Prostate gland (tissue), 2 donors: ENCODE measurements around the gene DEAF1. TPM values are rescaled to one million over a fixed set of nuclear protein-coding genes. Genes with fewer than 3 reads are reported as not detected.

Experiments used
- DNase-seq: peaks from one replicate; pipeline ENCODE4 v3.0.0-alpha.2; 2019; ENCODE audit warnings: low spot score
- H3K27ac ChIP-seq, 2 donors: fragments of 200-600 bp; sonication (generic); 2 replicates each; pipeline ENCODE4 v1.5.1; 2017 to 2019
- H3K27me3 ChIP-seq: fragments of 200-600 bp; sonication (generic); replicated peaks from 2 replicates; pipeline ENCODE4 v1.5.1; 2019; ENCODE audit not compliant: insufficient read depth
- H3K36me3 ChIP-seq, 2 donors: fragments of 200-600 bp; sonication (generic); 1 replicate in 1 of 2; 2 replicates in 1 of 2; pipeline versions ENCODE4 v1.5.1 to v1.8.1; 2017 to 2019
- H3K4me1 ChIP-seq: fragments of 200-600 bp; sonication (generic); replicated peaks from 2 replicates; pipeline ENCODE4 v1.5.1; 2019
- H3K4me3 ChIP-seq, 2 donors: fragments of 200-600 bp; sonication (generic); 2 replicates each; pipeline ENCODE4 v1.5.1; 2017 to 2019
- H3K9me3 ChIP-seq: fragments of 200-600 bp; sonication (generic); 2 replicates; pipeline ENCODE4 v1.5.1; 2017
- CTCF ChIP-seq, 4 experiments: fragments of 200-600 bp in 2 of 4; fragments of 450-650 bp in 2 of 4; sonication (generic) in 2 of 4; IDR thresholded peaks; 1 replicate in 3 of 4; 2 replicates in 1 of 4; pipeline ENCODE4 v1.5.1; 2016 to 2019; ENCODE audit warnings: antibody characterized with exemption in 4 of 4, mild to moderate bottlenecking in 2 of 4, moderate library complexity in 2 of 4
- POLR2A ChIP-seq: fragments of 450-650 bp; IDR thresholded peaks from one replicate; pipeline ENCODE4 v1.6.1; 2016; ENCODE audit warnings: antibody characterized with exemption, mild to moderate bottlenecking
- POLR2AphosphoS5 ChIP-seq: sonication (generic); formaldehyde crosslinking; IDR thresholded peaks from one replicate; pipeline ENCODE4 v1.6.1; 2017; ENCODE audit warnings: antibody characterized with exemption
- WGBS: methylation state at CpG from one replicate; pipeline ENCODE4 v1.1.5; 2018; 5-methylcytosine and 5-hydroxymethylcytosine counted together
- intact Hi-C: fragments of 100-400 bp; cut with DNase I; formaldehyde crosslinking; loops from one replicate; pipeline ENCODE4 v1.14.2; 2022
- total RNA-seq, 2 donors: library from RNA; depleted of rRNA; stranded (reverse); fragments of >200 nt; gene quantifications; one replicate each; pipeline ENCODE4 v1.1.0, GENCODE V29; 2016

The DEAF1 gene
- total RNA-seq, 2 donors from 2014 or later: 53.5 to 102 TPM

- no peak overlapping the region for H3K4me3 ChIP-seq
- no peaks in the 10 kb centered on the region for H3K9me3 ChIP-seq
- TF ChIP-seq POLR2AphosphoS5 (no peak), CTCF (IDR thresholded peaks at IDR 0.05) (peak in 1 of 4 experiments; percentile 15)
- peak overlapping the region in 1 of 2 donors; percentile 12 for H3K27ac ChIP-seq
- intact Hi-C loops: no loop called here
- peaks cover 15% of the 10 kb centered on the region for H3K4me1 ChIP-seq
- DNase-seq: no peak
- H3K36me3 ChIP-seq: peaks cover 14 to 24% of the 10 kb centered on the region in 2 donors
- H3K27me3 ChIP-seq: no peaks in the 10 kb centered on the region
- WGBS: 68% methylated on average over 27 of the region's 27 CpGs
Measured at GRCh38 chr11:612201-612960, 82.6 kb downstream of the DEAF1 start.

- intact Hi-C loops: no loop called here
- H3K4me1 ChIP-seq: peaks cover 15% of the 10 kb centered on the region
- WGBS: 84% methylated on average over 48 of the region's 49 CpGs
- peak overlapping the region in 1 of 2 donors; percentile 12 for H3K27ac ChIP-seq
- DNase-seq: no peak
- peaks cover 23 to 28% of the 10 kb centered on the region in 2 donors for H3K36me3 ChIP-seq
- H3K4me3 ChIP-seq: no peak overlapping the region
- TF ChIP-seq CTCF (IDR thresholded peaks at IDR 0.05) (no peak), POLR2A (no peak), POLR2AphosphoS5 (no peak)
- H3K9me3 ChIP-seq: no peaks in the 10 kb centered on the region
- H3K27me3 ChIP-seq: no peaks in the 10 kb centered on the region
Measured at GRCh38 chr11:611001-611996, 83.7 kb downstream of the DEAF1 start.

GRCh38 chr11:610146-610801 is 84.7 kb downstream of the DEAF1 start:
- Histone ChIP-seq H3K27me3 (no peaks in the 10 kb centered on the region), H3K4me1 (peaks cover 14% of the 10 kb centered on the region), H3K4me3 (no peak overlapping the region), H3K27ac (no peak overlapping the region), H3K36me3 (peaks cover 31 to 33% of the 10 kb centered on the region in 2 donors), H3K9me3 (no peaks in the 10 kb centered on the region)
- intact Hi-C loops: no loop called here
- TF ChIP-seq POLR2AphosphoS5 (no peak), CTCF (IDR thresholded peaks at IDR 0.05) (no peak)
- WGBS: 94% methylated on average over 14 of the region's 18 CpGs
- no peak for DNase-seq

- peaks cover 7% of the 10 kb centered on the region for H3K4me1 ChIP-seq
- DNase-seq: no peak
- peaks cover 40% of the 10 kb centered on the region in 2 donors for H3K36me3 ChIP-seq
- WGBS: 89% methylated on average over 18 of the region's 28 CpGs
- no peak overlapping the region for H3K4me3 ChIP-seq
- intact Hi-C loops: no loop called here
- no peak overlapping the region for H3K27ac ChIP-seq
- TF ChIP-seq POLR2AphosphoS5 (no peak), CTCF (IDR thresholded peaks at IDR 0.05) (no peak), POLR2A (no peak)
- no peaks in the 10 kb centered on the region for H3K9me3 ChIP-seq
- no peaks in the 10 kb centered on the region for H3K27me3 ChIP-seq
Measured at GRCh38 chr11:609341-609811, 85.6 kb downstream of the DEAF1 start.
